HAP-1 (cell line): Measurements from ENCODE around the gene TMEM14C.
"Not testable (repeated sequence)": the region's sequence is repeated elsewhere in the genome, so short reads cannot be mapped to it uniquely, and the experiment has no call there.

Experiments
- DNase-seq, 2 experiments: peaks; one replicate each; pipeline ENCODE4 v3.0.0-alpha.2; 2016 to 2020; ENCODE audit warnings: low spot score in 2 of 2
- H3K27me3 ChIP-seq: fragments of 250-450 bp; sonication (Bioruptor Pico); 2 replicates; pipeline ENCODE4 v1.5.1; 2020; ENCODE audit warnings: low read depth, mild to moderate bottlenecking, moderate library complexity
- H3K36me3 ChIP-seq: fragments of 250-450 bp; sonication (Bioruptor Pico); replicated peaks from 2 replicates; pipeline ENCODE4 v1.5.1; 2020; ENCODE audit warnings: mild to moderate bottlenecking
- H3K4me1 ChIP-seq: fragments of 250-450 bp; sonication (Bioruptor Pico); 2 replicates; pipeline ENCODE4 v1.5.1; 2020; ENCODE audit warnings: mild to moderate bottlenecking
- H3K4me3 ChIP-seq: fragments of 250-450 bp; sonication (Bioruptor Pico); 2 replicates; pipeline ENCODE4 v1.5.1; 2020; ENCODE audit warnings: mild to moderate bottlenecking, moderate library complexity
- H3K9me3 ChIP-seq: fragments of 250-450 bp; sonication (Bioruptor Pico); 2 replicates; pipeline ENCODE4 v1.5.1; 2020; ENCODE audit warnings: mild to moderate bottlenecking, moderate library complexity
- in situ Hi-C: fragments of 300-500 bp; cut with MboI; formaldehyde crosslinking; loops from 3 replicates; pipeline ENCODE4 v1.14.3; 2020; ENCODE audit warnings: low sequenced_read_pairs, inconsistent platforms, mixed read lengths

The TMEM14C gene

GRCh38 chr6:10695086-10695657, 27.7 kb upstream of the TMEM14C start:
- in situ Hi-C loops = loop anchor here (25.0 kb wide), 1 partner anchor 183 kb away; the partner anchor contains the start of gene GCNT2
- no peak for DNase-seq
- no peaks in the 10 kb centered on the region for H3K9me3 ChIP-seq

GRCh38 chr6:10696655-10697054, 26.2 kb upstream of the TMEM14C start:
- in situ Hi-C loops = loop anchor here (25.0 kb wide), 1 partner anchor 184 kb away; the partner anchor contains the start of gene GCNT2

More at GRCh38 chr6:10695086-10695657, 27.7 kb upstream of the TMEM14C start:
- Histone ChIP-seq H3K4me3 (peak overlapping the region; percentile 87), H3K36me3 (peaks cover 28% of the 10 kb centered on the region), H3K27me3 (no peaks in the 10 kb centered on the region), H3K4me1 (peaks cover 27% of the 10 kb centered on the region)

GRCh38 chr6:10713962-10714361, 8.9 kb upstream of the TMEM14C start:
- in situ Hi-C loops = no loop called here
- Histone ChIP-seq H3K9me3 (peaks cover 8% of the 10 kb centered on the region), H3K27me3 (no peaks in the 10 kb centered on the region), H3K4me1 (no peaks in the 10 kb centered on the region), H3K36me3 (peaks cover 14% of the 10 kb centered on the region), H3K4me3 (no peak overlapping the region)
- no peak for DNase-seq

More at GRCh38 chr6:10696655-10697054, 26.2 kb upstream of the TMEM14C start:
- no peaks in the 10 kb centered on the region for H3K27me3 ChIP-seq
- no peaks in the 10 kb centered on the region for H3K9me3 ChIP-seq
- DNase-seq = no peak
- peak overlapping the region; percentile 87; the same call in 1 of the 2 replicates for H3K4me3 ChIP-seq
- H3K36me3 ChIP-seq = peaks cover 41% of the 10 kb centered on the region
- peaks cover 13% of the 10 kb centered on the region for H3K4me1 ChIP-seq

- peaks cover 14% of the 10 kb centered on the region for H3K9me3 ChIP-seq
- no peaks in the 10 kb centered on the region for H3K27me3 ChIP-seq
- H3K4me3 ChIP-seq = peak overlapping the region; percentile 36
- peaks cover 21% of the 10 kb centered on the region for H3K4me1 ChIP-seq
- peak in 1 of 2 experiments; percentile 22 for DNase-seq
- H3K36me3 ChIP-seq = no peaks in the 10 kb centered on the region; the same call in 1 of the 2 replicates
- in situ Hi-C loops = no loop called here
Measured at GRCh38 chr6:10719296-10719963, 3.4 kb upstream of the TMEM14C start.

- peak overlapping the region; percentile 36 for H3K4me3 ChIP-seq
Measured at GRCh38 chr6:10719964-10720264, 3.0 kb upstream of the TMEM14C start.

GRCh38 chr6:10720265-10720959, 2.5 kb upstream of the TMEM14C start:
- Histone ChIP-seq H3K9me3 (peaks cover 14% of the 10 kb centered on the region), H3K27me3 (no peaks in the 10 kb centered on the region), H3K36me3 (peaks cover 2% of the 10 kb centered on the region), H3K4me1 (peaks cover 21% of the 10 kb centered on the region), H3K4me3 (peak overlapping the region; percentile 36)
- DNase-seq = peak; percentile 11 to 60
- in situ Hi-C loops = no loop called here

More at GRCh38 chr6:10719964-10720264, 3.0 kb upstream of the TMEM14C start:
- no peaks in the 10 kb centered on the region for H3K27me3 ChIP-seq
- peak in 1 of 2 experiments; percentile 73 for DNase-seq
- H3K9me3 ChIP-seq = peaks cover 14% of the 10 kb centered on the region
- no peaks in the 10 kb centered on the region; the same call in 1 of the 2 replicates for H3K36me3 ChIP-seq
- in situ Hi-C loops = no loop called here
- peaks cover 21% of the 10 kb centered on the region for H3K4me1 ChIP-seq

- DNase-seq = peak in 1 of 2 experiments; percentile 45
- H3K27me3 ChIP-seq, in situ Hi-C loops, H3K36me3 ChIP-seq: not testable (repeated sequence)
- H3K4me1 ChIP-seq = peaks cover 21% of the 10 kb centered on the region
- H3K4me3 ChIP-seq = peak overlapping the region; percentile 36
- peaks cover 14% of the 10 kb centered on the region for H3K9me3 ChIP-seq
Measured at GRCh38 chr6:10720960-10721849, 1.7 kb upstream of the TMEM14C start.

- Histone ChIP-seq H3K4me1 (peaks cover 21% of the 10 kb centered on the region), H3K27me3 (no peaks in the 10 kb centered on the region), H3K9me3 (peaks cover 14% of the 10 kb centered on the region), H3K4me3 (peak overlapping the region; percentile 48), H3K36me3 (peaks cover 8% of the 10 kb centered on the region)
- in situ Hi-C loops = no loop called here
- DNase-seq = no peak
Measured at GRCh38 chr6:10721850-10722569, 860 bp upstream of the TMEM14C start.

- in situ Hi-C loops = no loop called here
- H3K9me3 ChIP-seq = peaks cover 14% of the 10 kb centered on the region
- H3K36me3 ChIP-seq = peaks cover 8% of the 10 kb centered on the region
- H3K27me3 ChIP-seq = no peaks in the 10 kb centered on the region
- H3K4me3 ChIP-seq = peak overlapping the region; percentile 48
- H3K4me1 ChIP-seq = peaks cover 21% of the 10 kb centered on the region
- no peak for DNase-seq
Measured at GRCh38 chr6:10722570-10722819, 375 bp upstream of the TMEM14C start.

GRCh38 chr6:10723567-10723881, 654 bp downstream of the TMEM14C start:
- no peak for DNase-seq
- Histone ChIP-seq H3K36me3 (peaks cover 12% of the 10 kb centered on the region), H3K4me3 (peak overlapping the region; percentile 48), H3K4me1 (peaks cover 21% of the 10 kb centered on the region), H3K9me3 (peaks cover 9% of the 10 kb centered on the region), H3K27me3 (no peaks in the 10 kb centered on the region)
- in situ Hi-C loops = no loop called here

- no peaks in the 10 kb centered on the region for H3K27me3 ChIP-seq
- peaks cover 18% of the 10 kb centered on the region for H3K4me1 ChIP-seq
- H3K36me3 ChIP-seq = peaks cover 28% of the 10 kb centered on the region
- no peak overlapping the region for H3K4me3 ChIP-seq
- H3K9me3 ChIP-seq = no peaks in the 10 kb centered on the region
- in situ Hi-C loops = no loop called here
- no peak for DNase-seq
Measured at GRCh38 chr6:10725044-10725443, 2.2 kb downstream of the TMEM14C start.

- no peak for DNase-seq
- Histone ChIP-seq H3K4me1 (peaks cover 14% of the 10 kb centered on the region), H3K4me3 (no peak overlapping the region), H3K27me3 (no peaks in the 10 kb centered on the region), H3K36me3 (peaks cover 34% of the 10 kb centered on the region), H3K9me3 (no peaks in the 10 kb centered on the region)
- in situ Hi-C loops = no loop called here
Measured at GRCh38 chr6:10725716-10726115, 2.8 kb downstream of the TMEM14C start.

GRCh38 chr6:10730254-10730653, 7.4 kb downstream of the TMEM14C start:
- in situ Hi-C loops = no loop called here
- H3K4me3 ChIP-seq = no peak overlapping the region
- peaks cover 47% of the 10 kb centered on the region for H3K36me3 ChIP-seq
- no peaks in the 10 kb centered on the region for H3K27me3 ChIP-seq
- DNase-seq = no peak
- no peaks in the 10 kb centered on the region for H3K9me3 ChIP-seq
- no peaks in the 10 kb centered on the region for H3K4me1 ChIP-seq
